Gastrocnemius medialis (tissue), 4 donors: ENCODE data around the gene TCEA2. TPM values are rescaled to one million over a fixed set of nuclear protein-coding genes. Genes with fewer than 3 reads are reported as not detected.

Source experiments
- ATAC-seq, 2 donors: fragments of 150-250 bp; one replicate each; pipeline ENCODE4 v1.9.1; 2016
- DNase-seq, 2 donors: peaks; one replicate each; pipeline ENCODE4 v3.0.0-alpha.2; 2019
- H3K27ac ChIP-seq, 4 donors: fragments of 200-600 bp; sonication (generic); 1 replicate in 1 of 4; 2 replicates in 3 of 4; pipeline ENCODE4 v1.5.1; 2016 to 2018; ENCODE audit warnings: mild to moderate bottlenecking in 2 of 4, moderate library complexity in 1 of 4
- H3K27me3 ChIP-seq, 3 donors: fragments of 200-600 bp; sonication (generic) in 2 of 3; 1 replicate in 1 of 3; 2 replicates in 2 of 3; pipeline versions ENCODE4 v1.5.1 to v1.6.0; 2016 to 2019; ENCODE audit warnings: mild to moderate bottlenecking in 1 of 3, moderate library complexity in 1 of 3
- H3K36me3 ChIP-seq, 2 donors: fragments of 200-600 bp; sonication (generic) in 1 of 2; one replicate each; pipeline ENCODE4 v1.5.1; 2017 to 2018
- H3K4me1 ChIP-seq, 2 donors: fragments of 200-600 bp; sonication (generic) in 1 of 2; one replicate each; pipeline ENCODE4 v1.5.1; 2016 to 2017; ENCODE audit warnings: mild to moderate bottlenecking in 2 of 2
- H3K4me3 ChIP-seq, 4 donors: fragments of 200-600 bp; sonication (generic) in 3 of 4; 1 replicate in 1 of 4; 2 replicates in 3 of 4; pipeline ENCODE4 v1.5.1; 2016 to 2019; ENCODE audit warnings: mild to moderate bottlenecking in 2 of 4
- H3K9me3 ChIP-seq, 3 donors: fragments of 200-600 bp; sonication (generic) in 2 of 3; 1 replicate in 1 of 3; 2 replicates in 2 of 3; pipeline ENCODE4 v1.5.1; 2016 to 2019
- CTCF ChIP-seq, 5 experiments: fragments of 450-650 bp in 3 of 5; fragments of 200-600 bp in 2 of 5; sonication (generic) in 2 of 5; IDR thresholded peaks in 4 of 5; conservative IDR thresholded peaks in 1 of 5; 1 replicate in 4 of 5; 2 replicates in 1 of 5; pipeline ENCODE4 v1.5.1; 2016 to 2019; ENCODE audit warnings: antibody characterized with exemption in 5 of 5, mild to moderate bottlenecking in 3 of 5, moderate library complexity in 3 of 5
- POLR2A ChIP-seq, 2 donors: fragments of 450-650 bp; IDR thresholded peaks; one replicate each; pipeline ENCODE4 v1.6.1; 2017; ENCODE audit warnings: antibody characterized with exemption in 2 of 2, mild to moderate bottlenecking in 2 of 2, moderate library complexity in 2 of 2
- in situ Hi-C, 4 donors: fragments of 200-750 bp; cut with MboI; loops; one replicate each; pipeline versions ENCODE4 v1.15.0 to v1.8.0; 2017; ENCODE audit warnings: low sequenced_read_pairs in 4 of 4
- intact Hi-C: fragments of 100-400 bp; cut with DNase I; formaldehyde crosslinking; loops from one replicate; pipeline ENCODE4 v1.15.1; 2023; ENCODE audit warnings: low total_unique reads
- total RNA-seq, 4 donors: library from RNA; depleted of rRNA; stranded (reverse); fragments of >200 nt; gene quantifications; one replicate each; pipeline versions ENCODE4 v1.1.0 to v1.2.3, GENCODE V29; 2016

TCEA2 gene
- total RNA-seq, 4 donors from 2014 or later = 8.4 to 21.0 (median 8.8) TPM

- Histone ChIP-seq H3K4me1 (no peaks in the 10 kb centered on the region), H3K36me3 (no peaks in the 10 kb centered on the region), H3K4me3 (no peak overlapping the region), H3K27me3 (no peaks in the 10 kb centered on the region), H3K27ac (no peak overlapping the region), H3K9me3 (no peaks in the 10 kb centered on the region)
- in situ Hi-C loops = no loop called here
- ATAC-seq = no peak
- TF ChIP-seq POLR2A (IDR thresholded peaks at IDR 0.05) = no peak
- TF ChIP-seq CTCF (IDR thresholded peaks at IDR 0.05 in 4 of 5, conservative IDR thresholded peaks at IDR 0.05 in 1 of 5) = no peak
- no peak for DNase-seq
- intact Hi-C loops = no loop called here
Measured at GRCh38 chr20:64112691-64113443, 49.9 kb downstream of the TCEA2 start.

GRCh38 chr20:64113444-64113775 is 50.4 kb downstream of the TCEA2 start:
- no peaks in the 10 kb centered on the region for H3K27me3 ChIP-seq

GRCh38 chr20:64113796-64114355 is 50.9 kb downstream of the TCEA2 start:
- in situ Hi-C loops = no loop called here
- Histone ChIP-seq H3K4me1 (no peaks in the 10 kb centered on the region), H3K36me3 (no peaks in the 10 kb centered on the region), H3K9me3 (no peaks in the 10 kb centered on the region), H3K27me3 (no peaks in the 10 kb centered on the region), H3K4me3 (no peak overlapping the region), H3K27ac (no peak overlapping the region)
- TF ChIP-seq CTCF (IDR thresholded peaks at IDR 0.05 in 4 of 5, conservative IDR thresholded peaks at IDR 0.05 in 1 of 5) (no peak), POLR2A (IDR thresholded peaks at IDR 0.05) (no peak)
- ATAC-seq (no peak), DNase-seq (no peak)
- intact Hi-C loops = no loop called here

More at GRCh38 chr20:64113444-64113775, 50.4 kb downstream of the TCEA2 start:
- intact Hi-C loops (no loop called here), in situ Hi-C loops (no loop called here)
- TF ChIP-seq POLR2A (IDR thresholded peaks at IDR 0.05) = no peak
- no peaks in the 10 kb centered on the region for H3K36me3 ChIP-seq
- no peak overlapping the region for H3K27ac ChIP-seq
- no peak for ATAC-seq
- no peaks in the 10 kb centered on the region for H3K9me3 ChIP-seq
- H3K4me3 ChIP-seq = no peak overlapping the region
- no peaks in the 10 kb centered on the region for H3K4me1 ChIP-seq
- DNase-seq = no peak

GRCh38 chr20:64114356-64114971 is 51.5 kb downstream of the TCEA2 start:
- DNase-seq = no peak
- in situ Hi-C loops (no loop called here), intact Hi-C loops (no loop called here)
- no peaks in the 10 kb centered on the region for H3K36me3 ChIP-seq
- H3K4me3 ChIP-seq = no peak overlapping the region
- no peak overlapping the region for H3K27ac ChIP-seq
- ATAC-seq = no peak
- TF ChIP-seq CTCF (IDR thresholded peaks at IDR 0.05 in 4 of 5, conservative IDR thresholded peaks at IDR 0.05 in 1 of 5) = no peak
- no peaks in the 10 kb centered on the region for H3K4me1 ChIP-seq
- no peaks in the 10 kb centered on the region for H3K9me3 ChIP-seq
- no peaks in the 10 kb centered on the region for H3K27me3 ChIP-seq

- Histone ChIP-seq H3K9me3 (no peaks in the 10 kb centered on the region), H3K36me3 (no peaks in the 10 kb centered on the region), H3K4me1 (no peaks in the 10 kb centered on the region), H3K27ac (no peak overlapping the region), H3K4me3 (no peak overlapping the region), H3K27me3 (no peaks in the 10 kb centered on the region)
- intact Hi-C loops = no loop called here
- TF ChIP-seq CTCF (IDR thresholded peaks at IDR 0.05 in 4 of 5, conservative IDR thresholded peaks at IDR 0.05 in 1 of 5) (no peak), POLR2A (IDR thresholded peaks at IDR 0.05) (no peak)
- DNase-seq (no peak), ATAC-seq (no peak)
- in situ Hi-C loops = no loop called here
Measured at GRCh38 chr20:64115171-64115911, 52.3 kb downstream of the TCEA2 start.
